DMS 273 treated with DMSO at 0.1 percent for 48 hours (cell line): Measurements from ENCODE around the gene CNTROB.

Experiments
- DNase-seq: peaks from one replicate; lab custom pipeline; 2025; lab: John Stamatoyannopoulos, UW

The CNTROB gene

GRCh38 chr17:7989781-7990655 is 58.0 kb downstream of the CNTROB start:
- DNase-seq = peak; percentile 13

- no peak for DNase-seq
Observed at GRCh38 chr17:7992516-7992915, 60.5 kb downstream of the CNTROB start.

- DNase-seq = no peak
Observed at GRCh38 chr17:7992924-7993323, 60.9 kb downstream of the CNTROB start.

- DNase-seq = no peak
Observed at GRCh38 chr17:7993972-7994589, 62.1 kb downstream of the CNTROB start.

GRCh38 chr17:7995724-7996123 is 63.7 kb downstream of the CNTROB start:
- DNase-seq = no peak

- DNase-seq = peak; percentile 51
Observed at GRCh38 chr17:7997186-7997585, 65.2 kb downstream of the CNTROB start.
